Measurements from ENCODE around the gene TEX52.

The TEX52 gene

GRCh38 chr12:2825132-2825531 lies 31.7 kb downstream of the TEX52 start:
- no peak overlapping the region for H3K4me3 ChIP-seq (ENCODE audit: low read length)
- no peaks in the 10 kb centered on the region for H3K79me2 ChIP-seq (ENCODE audit: low read length)
- no peaks in the 10 kb centered on the region for H3K4me1 ChIP-seq (ENCODE audit: low read length)
- H3K9ac ChIP-seq (ENCODE audit: low read length), result no peak overlapping the region
- H4K20me1 ChIP-seq (ENCODE audit: insufficient read depth, low read length), result no peaks in the 10 kb centered on the region
- H3K9me3 ChIP-seq (ENCODE audit: insufficient read depth, low read length), result no peaks in the 10 kb centered on the region
- no peak overlapping the region for H3K4me2 ChIP-seq (ENCODE audit: low read length)
- TF ChIP-seq EZH2phosphoT487 (IDR thresholded peaks at IDR 0.05; ENCODE audit: low read depth) (no peak), CTCF (IDR thresholded peaks at IDR 0.05; ENCODE audit: low read depth, low read length) (no peak)
- H3K27ac ChIP-seq (ENCODE audit: low read length), result no peak overlapping the region
- H2AFZ ChIP-seq (ENCODE audit: low read depth, low read length), result no peak overlapping the region
- H3K27me3 ChIP-seq (ENCODE audit: low read depth, low read length), result no peaks in the 10 kb centered on the region
- H3K36me3 ChIP-seq (replicated peaks; ENCODE audit: low read depth, low read length), result peaks cover 46% of the 10 kb centered on the region

DNA sequence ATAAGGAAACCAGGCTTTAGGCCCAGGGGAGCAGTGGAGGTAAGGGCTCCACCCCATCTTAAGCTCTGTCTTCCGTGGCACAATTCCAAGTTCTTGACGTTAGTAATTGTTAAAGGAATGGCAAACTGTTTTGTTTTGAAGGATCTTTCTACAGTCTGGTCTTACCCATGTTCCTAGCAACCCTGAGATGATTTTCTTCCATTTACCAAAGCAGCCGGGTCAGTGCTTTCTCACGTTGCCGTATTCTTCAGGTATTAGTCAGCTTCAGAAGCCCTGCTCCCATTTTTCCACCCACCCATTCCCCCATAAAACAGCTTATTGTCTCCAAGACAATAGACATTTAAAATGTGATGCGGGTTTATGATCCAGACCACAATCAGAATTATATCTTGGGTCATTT lies 32.3 kb downstream of the TEX52 start:
- no peaks in the 10 kb centered on the region for H3K4me1 ChIP-seq (ENCODE audit: low read length)
- no peaks in the 10 kb centered on the region for H4K20me1 ChIP-seq (ENCODE audit: insufficient read depth, low read length)
- no peak overlapping the region for H3K27ac ChIP-seq (ENCODE audit: low read length)
- no peaks in the 10 kb centered on the region for H3K27me3 ChIP-seq (ENCODE audit: low read depth, low read length)
- H3K9ac ChIP-seq (ENCODE audit: low read length), result no peak overlapping the region
- TF ChIP-seq CTCF (IDR thresholded peaks at IDR 0.05; ENCODE audit: low read depth, low read length), result no peak
- TF ChIP-seq EZH2phosphoT487 (IDR thresholded peaks at IDR 0.05; ENCODE audit: low read depth), result no peak
- H3K79me2 ChIP-seq (ENCODE audit: low read length), result no peaks in the 10 kb centered on the region
- no peak overlapping the region for H3K4me2 ChIP-seq (ENCODE audit: low read length)
- no peak overlapping the region for H3K4me3 ChIP-seq (ENCODE audit: low read length)
- no peak overlapping the region for H2AFZ ChIP-seq (ENCODE audit: low read depth, low read length)
- no peaks in the 10 kb centered on the region for H3K9me3 ChIP-seq (ENCODE audit: insufficient read depth, low read length)
- H3K36me3 ChIP-seq (replicated peaks; ENCODE audit: low read depth, low read length), result peaks cover 46% of the 10 kb centered on the region

DNA sequence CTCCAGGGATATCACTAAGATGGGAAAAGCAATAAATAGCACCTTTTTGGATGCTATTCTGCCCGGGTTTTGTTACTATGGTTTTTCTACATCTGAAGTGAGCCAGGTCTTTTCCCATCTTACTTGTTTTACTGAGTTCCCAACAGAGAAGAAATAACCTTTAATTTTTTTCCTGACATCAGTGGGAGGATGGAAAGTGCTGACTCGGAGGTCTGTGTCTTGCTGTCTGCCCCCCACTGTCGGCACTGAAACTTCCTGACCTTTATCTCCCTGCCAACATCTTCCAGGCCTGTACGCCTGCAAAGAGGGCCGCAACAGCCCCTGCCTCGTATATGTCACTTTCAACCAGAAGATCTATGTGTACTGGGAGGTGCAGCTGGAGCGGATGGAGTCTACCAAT lies 33.4 kb downstream of the TEX52 start:
- Histone ChIP-seq H2AFZ (ENCODE audit: low read depth, low read length) (no peak overlapping the region), H3K9me3 (ENCODE audit: insufficient read depth, low read length) (no peaks in the 10 kb centered on the region), H3K27me3 (ENCODE audit: low read depth, low read length) (no peaks in the 10 kb centered on the region), H3K36me3 (replicated peaks; ENCODE audit: low read depth, low read length) (peaks cover 46% of the 10 kb centered on the region), H3K4me3 (ENCODE audit: low read length) (no peak overlapping the region), H3K27ac (ENCODE audit: low read length) (no peak overlapping the region), H3K4me2 (ENCODE audit: low read length) (no peak overlapping the region), H3K9ac (ENCODE audit: low read length) (no peak overlapping the region), H4K20me1 (ENCODE audit: insufficient read depth, low read length) (no peaks in the 10 kb centered on the region), H3K79me2 (ENCODE audit: low read length) (no peaks in the 10 kb centered on the region), H3K4me1 (ENCODE audit: low read length) (no peaks in the 10 kb centered on the region)
- TF ChIP-seq EZH2phosphoT487 (IDR thresholded peaks at IDR 0.05; ENCODE audit: low read depth) (no peak), CTCF (IDR thresholded peaks at IDR 0.05; ENCODE audit: low read depth, low read length) (no peak)

GRCh38 chr12:2820432-2820831 lies 36.4 kb downstream of the TEX52 start:
- no peak overlapping the region for H2AFZ ChIP-seq (ENCODE audit: low read depth, low read length)
- no peak overlapping the region for H3K4me2 ChIP-seq (ENCODE audit: low read length)
- no peak for TF ChIP-seq CTCF (IDR thresholded peaks at IDR 0.05; ENCODE audit: low read depth, low read length)
- no peak for TF ChIP-seq EZH2phosphoT487 (IDR thresholded peaks at IDR 0.05; ENCODE audit: low read depth)
- peaks cover 39% of the 10 kb centered on the region for H3K36me3 ChIP-seq (replicated peaks; ENCODE audit: low read depth, low read length)
- H3K4me1 ChIP-seq (ENCODE audit: low read length), result no peaks in the 10 kb centered on the region
- no peaks in the 10 kb centered on the region for H3K27me3 ChIP-seq (ENCODE audit: low read depth, low read length)
- H3K79me2 ChIP-seq (ENCODE audit: low read length), result peaks cover 4% of the 10 kb centered on the region
- no peak overlapping the region for H3K27ac ChIP-seq (ENCODE audit: low read length)
- no peak overlapping the region for H3K4me3 ChIP-seq (ENCODE audit: low read length)
- no peaks in the 10 kb centered on the region for H4K20me1 ChIP-seq (ENCODE audit: insufficient read depth, low read length)
- H3K9ac ChIP-seq (ENCODE audit: low read length), result no peak overlapping the region
- H3K9me3 ChIP-seq (ENCODE audit: insufficient read depth, low read length), result no peaks in the 10 kb centered on the region
